DOHH2 (cell line): ENCODE measurements around the gene HOXD8.

ENCODE experiments used
- CTCF ChIP-seq: fragments of 200-600 bp; sonication (generic); IDR thresholded peaks from one replicate; pipeline ENCODE4 v1.5.1; 2014; ENCODE audit warnings: antibody characterized with exemption, mild to moderate bottlenecking, low read depth, low read length; ENCODE audit not compliant: poor library complexity, severe bottlenecking
- EZH2phosphoT487 ChIP-seq: fragments of 200-600 bp; sonication (generic); IDR thresholded peaks from 2 replicates; pipeline ENCODE4 v1.6.1; 2017; ENCODE audit warnings: borderline replicate concordance, mild to moderate bottlenecking, antibody characterized with exemption, low read length, moderate library complexity, mixed read lengths

GRCh38 chr2:176134035-176134434, 4.5 kb downstream of the HOXD8 start:
- TF ChIP-seq EZH2phosphoT487, result no peak
- TF ChIP-seq CTCF, result no peak
